ENCODE measurements around the gene AOAH.

DNA sequence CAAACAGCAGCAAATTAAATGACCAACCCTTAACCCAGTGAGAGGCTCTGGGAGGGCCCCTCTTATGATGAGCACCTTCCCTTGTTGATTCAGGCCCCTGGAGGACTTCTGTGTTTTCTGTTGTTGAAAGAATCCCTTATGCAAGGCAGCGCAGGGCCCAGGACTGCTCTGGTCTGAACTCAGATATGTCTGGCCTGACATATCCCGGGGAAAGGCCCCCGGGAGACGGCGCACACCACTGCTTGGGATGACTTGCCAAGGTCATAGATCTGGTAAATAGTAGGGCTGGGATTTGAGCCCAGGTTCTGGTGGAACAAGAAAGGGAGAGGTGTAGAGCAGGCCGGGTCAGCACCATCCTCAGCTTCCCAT is 124.0 kb downstream of the AOAH start:
- TF ChIP-seq EZH2 (optimal IDR thresholded peaks at IDR 0.05; ENCODE audit: low read depth, low read length) (no peak), CTCF (IDR thresholded peaks at IDR 0.05; ENCODE audit: low read length) (no peak)
